Activated CD4-positive, alpha-beta T cell treated with anti-CD3 and anti-CD28 coated beads, Interleukin-10, Interleukin-2, amounts not matched to agents 100 ng/mL and 50 ng/mL, durations not matched to agents 16 hours and 8 hours (primary cell): ENCODE data around the gene UNC13A.
"Not testable (repeated sequence)": the region's sequence is repeated elsewhere in the genome, so short reads cannot be mapped to it uniquely, and the experiment has no call there.

Experiments used
- DNase-seq: peaks from one replicate; pipeline ENCODE4 v3.0.0-alpha.2; 2020

The UNC13A gene

DNA sequence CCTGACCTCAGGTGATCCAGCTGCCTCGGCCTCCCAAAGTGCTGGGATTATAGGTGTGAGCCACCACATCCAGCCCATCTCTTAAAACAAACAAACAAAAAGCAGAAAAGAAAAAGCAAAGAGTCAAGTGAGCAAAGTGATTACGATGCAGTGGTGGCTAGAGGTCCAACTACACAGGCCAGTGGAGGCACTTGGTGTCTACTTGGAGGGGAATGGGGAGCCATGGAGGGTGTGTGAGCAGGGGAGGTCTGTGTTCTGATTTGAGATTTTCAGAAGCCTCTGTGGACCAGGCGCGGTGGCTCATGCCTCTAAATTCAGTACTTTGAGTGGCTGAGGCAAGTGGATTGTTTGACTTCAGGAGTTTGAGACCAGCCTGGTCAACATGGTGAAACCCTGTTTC lies 126.1 kb downstream of the UNC13A start:
- no peak for DNase-seq

DNA sequence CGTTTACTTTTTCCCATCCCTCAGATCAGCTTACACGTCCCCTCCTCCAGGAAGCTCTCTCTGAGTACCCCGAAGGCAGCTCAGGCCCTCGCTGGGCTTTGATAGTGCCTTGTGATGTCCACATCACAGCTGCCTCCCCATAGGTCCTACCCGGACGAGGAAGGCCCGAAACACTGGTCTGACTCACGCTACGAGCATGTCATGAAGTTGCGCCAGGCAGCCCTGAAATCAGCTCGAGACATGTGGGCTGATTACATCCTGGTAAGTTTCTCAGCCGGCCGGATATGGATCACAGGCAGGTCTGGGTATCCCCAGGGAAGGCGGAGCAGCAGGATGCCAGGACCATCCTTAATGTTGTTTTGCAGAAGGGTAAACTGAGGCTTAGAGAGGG lies 128.0 kb downstream of the UNC13A start:
- no peak for DNase-seq

DNA sequence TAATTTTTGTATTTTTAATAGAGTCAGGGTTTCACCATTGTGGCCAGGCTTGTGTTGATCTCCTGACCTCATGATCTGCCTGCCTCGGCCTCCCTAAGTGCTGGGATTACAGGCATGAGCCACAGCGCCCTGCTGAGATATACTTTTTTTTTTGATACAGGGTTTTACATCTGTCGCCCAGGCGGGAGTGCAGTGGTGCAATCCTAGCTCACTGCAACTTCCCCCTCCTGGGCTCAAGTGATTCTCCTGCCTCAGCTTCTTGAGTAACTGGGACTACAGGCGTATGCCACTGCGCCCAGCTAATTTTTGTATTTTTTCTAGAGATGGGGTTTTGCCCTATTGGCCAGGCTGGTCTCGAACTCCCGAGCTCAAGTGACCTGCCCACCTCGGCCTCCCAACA lies 130.7 kb downstream of the UNC13A start:
- DNase-seq = no peak

DNA sequence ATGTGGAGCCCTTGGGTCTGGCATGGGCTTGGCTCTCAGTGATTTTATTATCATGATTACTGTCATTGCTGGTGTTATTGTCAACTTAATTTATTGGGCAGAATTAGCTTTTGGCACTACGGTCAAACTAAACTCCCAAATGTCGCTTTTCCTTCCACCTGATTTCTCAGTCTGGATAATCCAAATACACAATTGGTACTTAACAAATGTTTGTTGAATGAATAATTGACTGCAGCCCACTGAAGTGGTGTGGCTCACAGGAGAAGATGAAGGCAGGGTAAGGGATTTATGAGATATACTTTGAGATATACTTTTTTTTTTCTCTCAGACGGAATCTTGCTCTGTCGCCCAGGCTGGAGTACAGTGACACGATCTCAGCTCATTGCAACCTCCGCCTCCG lies 131.2 kb downstream of the UNC13A start:
- DNase-seq = no peak

DNA sequence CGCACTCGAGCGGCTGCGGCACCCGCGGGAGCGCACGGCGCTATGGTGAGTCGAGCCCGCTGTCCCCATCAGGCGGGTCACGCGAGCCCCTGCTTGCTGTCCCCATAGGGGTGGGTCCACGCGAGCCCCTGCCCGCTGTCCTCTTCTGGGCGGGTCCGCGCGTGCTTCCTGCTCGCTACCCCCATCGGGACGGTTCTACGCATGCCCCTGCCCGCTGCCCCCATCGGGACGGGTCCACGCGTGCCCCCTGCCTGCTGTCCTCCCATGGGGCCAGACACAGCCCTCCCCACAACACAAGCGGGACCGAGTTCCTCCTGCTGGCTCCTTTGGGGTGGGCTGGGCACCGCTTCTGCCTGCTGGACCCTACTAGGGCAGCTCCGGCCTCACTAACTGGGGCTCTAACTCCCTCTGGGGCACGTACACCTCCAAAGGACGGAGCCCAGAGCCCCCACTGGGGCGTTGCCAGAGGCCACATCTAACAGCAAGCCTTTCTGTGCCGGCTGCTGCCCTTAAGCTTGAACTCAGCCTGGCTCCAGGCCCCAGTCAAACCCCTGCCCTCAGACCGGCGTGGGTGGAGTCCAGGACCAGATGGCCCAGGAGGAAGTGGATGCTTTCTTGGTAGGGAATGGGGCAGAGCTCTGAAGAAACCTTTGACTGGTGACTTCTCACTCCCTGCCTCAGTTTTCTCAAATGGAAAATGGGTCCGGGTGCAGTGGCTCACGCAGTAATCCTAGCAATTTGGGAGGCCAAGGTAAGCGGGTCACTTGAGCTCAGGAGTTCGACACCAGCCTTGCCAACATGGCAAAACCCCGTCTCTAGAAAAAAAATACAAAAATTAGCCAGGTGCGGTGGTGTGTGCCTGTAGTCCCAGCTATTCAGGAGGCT lies 132.0 kb downstream of the UNC13A start:
- DNase-seq = peak; percentile 35

- peak; percentile 99 for DNase-seq
Observed at GRCh38 chr19:17555480-17555928, 132.7 kb downstream of the UNC13A start, which contains the start of gene COLGALT1. Gene COLGALT1, plus strand, starts transcription at chr19:17555649. Its CDS starts 65 bp downstream, at chr19:17555714.

- DNase-seq = no peak
Observed at GRCh38 chr19:17554968-17555479, 133.1 kb downstream of the UNC13A start.

DNA sequence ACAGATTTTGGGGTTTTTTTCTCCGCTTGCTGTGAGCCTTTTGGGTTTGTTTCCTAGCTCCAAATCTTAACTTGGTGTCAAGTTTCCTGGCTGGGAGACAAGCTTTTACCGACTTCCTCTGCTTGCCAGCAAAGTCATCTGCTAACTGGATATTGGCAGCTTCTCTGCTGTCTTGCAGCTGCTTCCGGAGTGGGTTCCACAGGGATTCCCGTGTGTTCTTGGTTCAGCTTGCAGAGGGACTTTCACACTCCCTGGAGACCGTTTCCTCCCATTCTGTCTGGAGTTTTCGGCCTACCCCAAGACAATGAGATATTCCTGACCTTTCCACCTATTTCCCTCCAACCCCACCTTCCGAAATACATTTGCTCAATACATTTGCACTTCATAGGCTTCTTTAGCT lies 134.9 kb downstream of the UNC13A start:
- no peak for DNase-seq

DNA sequence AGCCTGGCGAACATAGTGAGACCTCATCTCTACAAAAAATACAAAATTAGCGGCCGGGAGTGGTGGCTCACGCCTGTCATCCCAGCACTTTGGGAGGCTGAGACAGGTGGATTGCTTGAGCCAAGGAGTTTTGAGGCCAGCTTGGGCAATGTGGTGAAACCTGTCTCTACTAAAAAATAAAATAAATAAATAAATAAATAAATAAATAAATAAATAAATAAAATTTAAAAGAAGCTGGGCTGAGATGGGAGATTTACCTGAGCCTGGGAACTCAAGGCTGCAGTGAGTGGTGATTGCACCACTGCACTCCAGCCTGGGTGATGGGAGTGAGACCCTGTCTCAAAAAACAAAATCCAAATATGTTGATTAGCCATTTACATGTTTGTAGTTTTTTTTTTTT lies 135.4 kb downstream of the UNC13A start:
- DNase-seq = not testable (repeated sequence)
